HepG2 (cell line): ENCODE results near the gene SBSN. TPM values are rescaled to one million over a fixed set of nuclear protein-coding genes. Genes with fewer than 3 reads are reported as not detected.

Experiments
- CENPX ChIP-seq: sonication (generic); formaldehyde crosslinking; IDR thresholded peaks from 2 replicates; pipeline ENCODE4 v1.9.0; 2021; ENCODE audit warnings: mild to moderate bottlenecking, missing genetic modification reagents, moderate library complexity
- MAFF ChIP-seq: IDR thresholded peaks from 2 replicates; pipeline ENCODE4 v1.6.1; 2011; ENCODE audit warnings: low read depth, low read length, improper control_type of control experiment
- NKX3-1 ChIP-seq: sonication (generic); formaldehyde crosslinking; IDR thresholded peaks from 2 replicates; pipeline ENCODE4 v1.5.0; 2020; ENCODE audit warnings: missing genetic modification reagents
- NR1H2 ChIP-seq: sonication (generic); formaldehyde crosslinking; IDR thresholded peaks from 2 replicates; pipeline ENCODE4 v1.8.1; 2022; ENCODE audit warnings: low read depth, missing genetic modification reagents, borderline replicate concordance
- RXRB ChIP-seq: IDR thresholded peaks from 2 replicates; pipeline ENCODE4 v1.6.1; 2016; ENCODE audit warnings: borderline replicate concordance, missing genetic modification reagents, missing compliant biosample characterization
- SNAPC4 ChIP-seq: sonication (generic); formaldehyde crosslinking; IDR thresholded peaks from 2 replicates; pipeline ENCODE4 v1.4.0; 2020; ENCODE audit warnings: mild to moderate bottlenecking, missing genetic modification reagents
- SRY ChIP-seq: sonication (generic); formaldehyde crosslinking; IDR thresholded peaks from 2 replicates; pipeline ENCODE4 v1.8.0; 2022; ENCODE audit warnings: mild to moderate bottlenecking, missing genetic modification reagents
- TCF7L2 ChIP-seq: IDR thresholded peaks from 2 replicates; pipeline ENCODE4 v1.6.1; 2011; ENCODE audit warnings: mild to moderate bottlenecking, low read depth, low read length, moderate library complexity
- TP53 ChIP-seq: sonication (generic); formaldehyde crosslinking; conservative IDR thresholded peaks from 2 replicates; pipeline ENCODE4 v1.4.0; 2020; ENCODE audit warnings: missing genetic modification reagents
- WIZ ChIP-seq: sonication (generic); formaldehyde crosslinking; IDR thresholded peaks from 2 replicates; pipeline ENCODE4 v1.5.1; 2020; ENCODE audit warnings: mild to moderate bottlenecking, missing genetic modification reagents
- ZBTB8A ChIP-seq: sonication (generic); formaldehyde crosslinking; IDR thresholded peaks from 2 replicates; pipeline ENCODE4 v1.4.0; 2020; ENCODE audit warnings: mild to moderate bottlenecking, low read depth, missing genetic modification reagents, borderline replicate concordance
- ZEB1 ChIP-seq: IDR thresholded peaks from 2 replicates; pipeline ENCODE4 v1.6.1; 2012; ENCODE audit warnings: mild to moderate bottlenecking, low read depth, inconsistent platforms; ENCODE audit not compliant: insufficient replicate concordance
- ZNF644 ChIP-seq: IDR thresholded peaks from 2 replicates; pipeline ENCODE4 v1.6.1; 2016; ENCODE audit warnings: low read depth
- ZNF678 ChIP-seq: sonication (generic); formaldehyde crosslinking; IDR thresholded peaks from 2 replicates; pipeline ENCODE4 v1.4.0; 2020; ENCODE audit warnings: mild to moderate bottlenecking, missing genetic modification reagents
- ZNF737 ChIP-seq: sonication (generic); formaldehyde crosslinking; IDR thresholded peaks from 2 replicates; pipeline ENCODE4 v1.5.0; 2020; ENCODE audit warnings: missing genetic modification reagents, mild to moderate bottlenecking, borderline replicate concordance
- polyA plus RNA-seq, 8 experiments: library from polyadenylated mRNA; depleted of rRNA in 3 of 8; stranded (reverse) in 7 of 8; unstranded in 1 of 8; fragments of >200 nt; fragmentation: Illumina TruSeq in 4 of 8; extraction: Trizol in 4 of 8; gene quantifications; 2 replicates each; pipeline versions ENCODE4 v1.2.1 to v1.2.3, GENCODE V29; 2011 to 2016; ENCODE audit warnings: low read depth in 4 of 8, missing spikeins in 1 of 8, mixed read lengths in 1 of 8; ENCODE audit not compliant: insufficient read depth in 1 of 8
- total RNA-seq, 5 experiments: library from RNA; depleted of rRNA; stranded (reverse); fragments of >200 nt; fragmentation: Illumina TruSeq; extraction: Trizol; gene quantifications; 2 replicates each; pipeline ENCODE4 v1.2.3, GENCODE V29; 2016; ENCODE audit warnings: low read depth in 1 of 5
- TF ChIP-seq, protein P1 (sequence below): sonication (generic); formaldehyde crosslinking; IDR thresholded peaks from 2 replicates; pipeline ENCODE4 v1.4.0; 2020; ENCODE audit warnings: missing genetic modification reagents
- TF ChIP-seq, protein P2 (sequence below): sonication (generic); formaldehyde crosslinking; IDR thresholded peaks from 2 replicates; pipeline ENCODE4 v1.4.0; 2020; ENCODE audit warnings: missing genetic modification reagents
- TF ChIP-seq, protein P3 (sequence below): sonication (generic); formaldehyde crosslinking; IDR thresholded peaks from 2 replicates; pipeline ENCODE4 v1.4.0; 2020; ENCODE audit warnings: missing genetic modification reagents; ENCODE audit errors: not compliant biosample characterization
- TF ChIP-seq, protein P4 (sequence below): IDR thresholded peaks from 2 replicates; pipeline ENCODE4 v1.6.1; 2016; ENCODE audit warnings: low read depth

The SBSN gene
- total and polyA plus RNA-seq, 2 of the 13 experiments (the other 11 are each of a cell fraction or from before 2014, with no cell fraction given), result not detected

- TF ChIP-seq, protein P1, sequence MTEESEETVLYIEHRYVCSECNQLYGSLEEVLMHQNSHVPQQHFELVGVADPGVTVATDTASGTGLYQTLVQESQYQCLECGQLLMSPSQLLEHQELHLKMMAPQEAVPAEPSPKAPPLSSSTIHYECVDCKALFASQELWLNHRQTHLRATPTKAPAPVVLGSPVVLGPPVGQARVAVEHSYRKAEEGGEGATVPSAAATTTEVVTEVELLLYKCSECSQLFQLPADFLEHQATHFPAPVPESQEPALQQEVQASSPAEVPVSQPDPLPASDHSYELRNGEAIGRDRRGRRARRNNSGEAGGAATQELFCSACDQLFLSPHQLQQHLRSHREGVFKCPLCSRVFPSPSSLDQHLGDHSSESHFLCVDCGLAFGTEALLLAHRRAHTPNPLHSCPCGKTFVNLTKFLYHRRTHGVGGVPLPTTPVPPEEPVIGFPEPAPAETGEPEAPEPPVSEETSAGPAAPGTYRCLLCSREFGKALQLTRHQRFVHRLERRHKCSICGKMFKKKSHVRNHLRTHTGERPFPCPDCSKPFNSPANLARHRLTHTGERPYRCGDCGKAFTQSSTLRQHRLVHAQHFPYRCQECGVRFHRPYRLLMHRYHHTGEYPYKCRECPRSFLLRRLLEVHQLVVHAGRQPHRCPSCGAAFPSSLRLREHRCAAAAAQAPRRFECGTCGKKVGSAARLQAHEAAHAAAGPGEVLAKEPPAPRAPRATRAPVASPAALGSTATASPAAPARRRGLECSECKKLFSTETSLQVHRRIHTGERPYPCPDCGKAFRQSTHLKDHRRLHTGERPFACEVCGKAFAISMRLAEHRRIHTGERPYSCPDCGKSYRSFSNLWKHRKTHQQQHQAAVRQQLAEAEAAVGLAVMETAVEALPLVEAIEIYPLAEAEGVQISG (CRISPR knock-in tag), result 0 out of 2 replicates have a peak, but pooled peaks have one; percentile 29
- TF ChIP-seq WIZ (CRISPR knock-in tag), result no peak
- no peak for TF ChIP-seq ZNF678
- peak; percentile 32; the same call in 1 of the 2 replicates for TF ChIP-seq ZNF644
- peak; percentile 89 for TF ChIP-seq RXRB (CRISPR knock-in tag)
- TF ChIP-seq ZEB1, result peak; percentile 78
- no peak for TF ChIP-seq SNAPC4 (CRISPR knock-in tag)
- TF ChIP-seq ZBTB8A, result no peak
- no peak for TF ChIP-seq CENPX (CRISPR knock-in tag)
- TF ChIP-seq, protein P2, sequence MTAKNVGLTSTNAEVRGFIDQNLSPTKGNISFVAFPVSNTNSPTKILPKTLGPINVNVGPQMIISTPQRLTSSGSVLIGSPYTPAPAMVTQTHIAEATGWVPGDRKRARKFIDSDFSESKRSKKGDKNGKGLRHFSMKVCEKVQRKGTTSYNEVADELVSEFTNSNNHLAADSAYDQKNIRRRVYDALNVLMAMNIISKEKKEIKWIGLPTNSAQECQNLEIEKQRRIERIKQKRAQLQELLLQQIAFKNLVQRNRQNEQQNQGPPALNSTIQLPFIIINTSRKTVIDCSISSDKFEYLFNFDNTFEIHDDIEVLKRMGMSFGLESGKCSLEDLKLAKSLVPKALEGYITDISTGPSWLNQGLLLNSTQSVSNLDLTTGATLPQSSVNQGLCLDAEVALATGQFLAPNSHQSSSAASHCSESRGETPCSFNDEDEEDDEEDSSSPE, result peak; percentile 65
- no peak for TF ChIP-seq NR1H2 (CRISPR knock-in tag)
- TF ChIP-seq MAFF, result no peak
- peak; percentile 28; the same call in 1 of the 2 replicates for TF ChIP-seq TCF7L2
- TF ChIP-seq, protein P3, sequence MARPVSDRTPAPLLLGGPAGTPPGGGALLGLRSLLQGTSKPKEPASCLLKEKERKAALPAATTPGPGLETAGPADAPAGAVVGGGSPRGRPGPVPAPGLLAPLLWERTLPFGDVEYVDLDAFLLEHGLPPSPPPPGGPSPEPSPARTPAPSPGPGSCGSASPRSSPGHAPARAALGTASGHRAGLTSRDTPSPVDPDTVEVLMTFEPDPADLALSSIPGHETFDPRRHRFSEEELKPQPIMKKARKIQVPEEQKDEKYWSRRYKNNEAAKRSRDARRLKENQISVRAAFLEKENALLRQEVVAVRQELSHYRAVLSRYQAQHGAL (CRISPR knock-in tag), result no peak
- TF ChIP-seq, protein P4, sequence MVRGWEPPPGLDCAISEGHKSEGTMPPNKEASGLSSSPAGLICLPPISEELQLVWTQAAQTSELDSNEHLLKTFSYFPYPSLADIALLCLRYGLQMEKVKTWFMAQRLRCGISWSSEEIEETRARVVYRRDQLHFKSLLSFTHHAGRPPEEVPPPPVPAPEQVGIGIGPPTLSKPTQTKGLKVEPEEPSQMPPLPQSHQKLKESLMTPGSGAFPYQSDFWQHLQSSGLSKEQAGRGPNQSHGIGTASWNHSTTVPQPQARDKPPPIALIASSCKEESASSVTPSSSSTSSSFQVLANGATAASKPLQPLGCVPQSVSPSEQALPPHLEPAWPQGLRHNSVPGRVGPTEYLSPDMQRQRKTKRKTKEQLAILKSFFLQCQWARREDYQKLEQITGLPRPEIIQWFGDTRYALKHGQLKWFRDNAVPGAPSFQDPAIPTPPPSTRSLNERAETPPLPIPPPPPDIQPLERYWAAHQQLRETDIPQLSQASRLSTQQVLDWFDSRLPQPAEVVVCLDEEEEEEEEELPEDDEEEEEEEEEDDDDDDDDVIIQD (CRISPR knock-in tag), result no peak
- TF ChIP-seq SRY (CRISPR knock-in tag), result no peak; the same call in 1 of the 2 replicates
- TF ChIP-seq TP53, result no peak
- no peak for TF ChIP-seq ZNF737 (CRISPR knock-in tag)
- TF ChIP-seq NKX3-1 (CRISPR knock-in tag), result no peak
Measured at GRCh38 chr19:35569281-35569781, 41.2 kb upstream of the SBSN start (continued).
